Natural killer cell treated with Interleukin-12 subunit alpha and Interleukin-12 subunit beta and Interleukin-15 and Interleukin-18, amount 100 ng/mL, for 72 hours (primary cell): ENCODE data around the gene ARL13A. TPM values are rescaled to one million over a fixed set of nuclear protein-coding genes. Genes with fewer than 3 reads are reported as not detected.
A peak's percentile ranks its signal among the peaks of the same experiment; 100 is the strongest.

Source experiments
- ATAC-seq, 2 donors: fragments of 150-1000 bp; cut with Tn5 transposase in 1 of 2; sonication (Bioruptor Pico), chemical (Tn5 transposase) in 1 of 2; 2 replicates each; pipeline ENCODE4 v1.10.0; 2021
- DNase-seq: peaks from one replicate; pipeline ENCODE4 v3.0.0; 2022; ENCODE audit warnings: low spot score
- H3K27ac Mint-ChIP-seq, 2 donors: 1 replicate in 1 of 2; 2 replicates in 1 of 2; pipeline ENCODE4 v1.8.0; 2022; ENCODE audit warnings: mixed read lengths in 2 of 2, mild to moderate bottlenecking in 1 of 2, moderate library complexity in 1 of 2
- H3K27me3 Mint-ChIP-seq, 2 donors: 1 replicate in 1 of 2; 2 replicates in 1 of 2; pipeline ENCODE4 v1.8.0; 2022; ENCODE audit warnings: mixed read lengths in 2 of 2
- H3K36me3 Mint-ChIP-seq: one replicate; pipeline ENCODE4 v1.8.0; 2022; ENCODE audit warnings: mixed read lengths
- H3K4me1 Mint-ChIP-seq, 2 donors: 1 replicate in 1 of 2; 2 replicates in 1 of 2; pipeline ENCODE4 v1.8.0; 2022; ENCODE audit warnings: low read depth in 2 of 2, mixed read lengths in 2 of 2, mild to moderate bottlenecking in 1 of 2
- H3K4me3 Mint-ChIP-seq: one replicate; pipeline ENCODE4 v1.8.0; 2022; ENCODE audit warnings: mixed read lengths
- H3K9me3 Mint-ChIP-seq: 2 replicates; pipeline ENCODE4 v1.8.0; 2022; ENCODE audit warnings: mixed read lengths
- total RNA-seq, 2 donors: library from RNA; stranded (reverse); gene quantifications; one replicate each; pipeline ENCODE4 v1.2.3, GENCODE V29; 2022

Gene ARL13A
- not detected for total RNA-seq

DNA sequence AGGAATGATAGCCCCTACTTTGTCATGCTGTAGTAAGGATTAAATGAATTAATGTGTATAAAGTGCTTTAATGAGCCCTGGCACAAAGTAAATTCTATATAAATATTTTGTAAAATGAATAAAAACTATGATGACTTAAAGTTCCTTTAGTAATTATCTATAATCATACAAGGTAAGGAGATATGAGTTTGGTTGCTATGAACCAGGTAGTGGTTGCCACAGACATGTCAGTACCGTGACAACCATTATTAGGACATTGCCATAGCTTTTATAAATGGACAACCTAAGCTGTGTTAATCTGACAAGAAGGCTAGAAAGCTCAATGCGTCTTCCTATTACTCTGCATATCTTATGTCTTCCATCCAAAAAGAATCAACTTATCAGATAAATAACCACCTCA, at the start of gene ARL13A:
Gene ARL13A (plus strand): TSS at position 301 of the 400 bp plus-strand sequence. CDS start 3,982 bp downstream, outside the sequence.
- Mint-ChIP-seq H3K27me3 (no peaks in the 10 kb centered on the region), H3K27ac (no peak within 1 kb of the TSS), H3K9me3 (no peaks in the 10 kb centered on the region), H3K4me3 (no peak within 1 kb of the TSS), H3K4me1 (no peaks in the 10 kb centered on the region), H3K36me3 (no peaks in the 10 kb centered on the region)
- no peak for ATAC-seq
- no peak for DNase-seq

DNA sequence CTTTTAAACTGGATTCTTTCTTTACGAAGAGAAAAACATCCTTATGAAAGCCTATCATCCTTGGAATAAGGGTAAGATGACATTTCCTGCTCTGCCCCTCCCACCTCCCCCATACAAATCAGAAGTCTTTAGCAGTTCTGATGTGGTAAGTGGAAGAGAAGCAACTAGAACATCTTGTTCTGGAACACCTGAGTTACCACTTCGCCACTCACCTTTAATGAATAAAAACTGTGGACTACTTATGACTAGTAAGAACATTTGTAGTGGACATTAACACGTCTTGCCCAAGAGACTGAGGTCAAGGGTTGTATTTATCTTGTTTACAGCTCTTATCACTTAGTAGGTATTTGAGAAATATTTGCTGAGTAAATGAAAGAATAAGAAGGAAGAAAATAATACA, 45.1 kb upstream of the ARL13A start:
- H3K27me3 Mint-ChIP-seq: peaks cover 0 to 15% of the 10 kb centered on the region in 2 donors
- H3K4me1 Mint-ChIP-seq: peaks cover 0 to 7% of the 10 kb centered on the region in 2 donors
- H3K4me3 Mint-ChIP-seq: no peak overlapping the region
- DNase-seq: no peak
- no peak for ATAC-seq
- H3K27ac Mint-ChIP-seq: no peak overlapping the region
- no peaks in the 10 kb centered on the region for H3K36me3 Mint-ChIP-seq
- no peaks in the 10 kb centered on the region for H3K9me3 Mint-ChIP-seq

DNA sequence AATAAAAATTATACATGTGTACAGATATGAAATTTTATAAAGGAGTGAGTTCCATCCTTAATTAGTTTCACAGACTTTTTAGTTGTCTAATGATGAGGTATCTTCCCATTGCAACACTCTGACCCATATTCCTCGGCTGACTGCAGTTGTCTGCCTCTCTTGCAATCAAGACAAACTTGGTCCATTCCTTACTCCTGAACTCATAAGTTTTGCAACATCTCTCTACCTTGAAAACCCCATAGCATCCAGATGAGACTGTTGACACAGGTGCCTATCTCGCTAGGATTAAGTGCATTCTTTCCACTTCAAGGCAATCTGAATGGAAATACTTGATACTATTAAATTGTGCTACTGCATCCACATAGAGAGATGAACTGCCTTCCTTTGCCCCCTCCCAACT, 43.1 kb upstream of the ARL13A start:
- DNase-seq (no peak), ATAC-seq (no peak)
- Mint-ChIP-seq H3K27ac (no peak overlapping the region), H3K36me3 (peaks cover 6% of the 10 kb centered on the region), H3K9me3 (peaks cover 3% of the 10 kb centered on the region), H3K4me3 (no peak overlapping the region), H3K4me1 (peaks cover 5 to 16% of the 10 kb centered on the region in 2 donors), H3K27me3 (peaks cover 6 to 23% of the 10 kb centered on the region in 2 donors)

DNA sequence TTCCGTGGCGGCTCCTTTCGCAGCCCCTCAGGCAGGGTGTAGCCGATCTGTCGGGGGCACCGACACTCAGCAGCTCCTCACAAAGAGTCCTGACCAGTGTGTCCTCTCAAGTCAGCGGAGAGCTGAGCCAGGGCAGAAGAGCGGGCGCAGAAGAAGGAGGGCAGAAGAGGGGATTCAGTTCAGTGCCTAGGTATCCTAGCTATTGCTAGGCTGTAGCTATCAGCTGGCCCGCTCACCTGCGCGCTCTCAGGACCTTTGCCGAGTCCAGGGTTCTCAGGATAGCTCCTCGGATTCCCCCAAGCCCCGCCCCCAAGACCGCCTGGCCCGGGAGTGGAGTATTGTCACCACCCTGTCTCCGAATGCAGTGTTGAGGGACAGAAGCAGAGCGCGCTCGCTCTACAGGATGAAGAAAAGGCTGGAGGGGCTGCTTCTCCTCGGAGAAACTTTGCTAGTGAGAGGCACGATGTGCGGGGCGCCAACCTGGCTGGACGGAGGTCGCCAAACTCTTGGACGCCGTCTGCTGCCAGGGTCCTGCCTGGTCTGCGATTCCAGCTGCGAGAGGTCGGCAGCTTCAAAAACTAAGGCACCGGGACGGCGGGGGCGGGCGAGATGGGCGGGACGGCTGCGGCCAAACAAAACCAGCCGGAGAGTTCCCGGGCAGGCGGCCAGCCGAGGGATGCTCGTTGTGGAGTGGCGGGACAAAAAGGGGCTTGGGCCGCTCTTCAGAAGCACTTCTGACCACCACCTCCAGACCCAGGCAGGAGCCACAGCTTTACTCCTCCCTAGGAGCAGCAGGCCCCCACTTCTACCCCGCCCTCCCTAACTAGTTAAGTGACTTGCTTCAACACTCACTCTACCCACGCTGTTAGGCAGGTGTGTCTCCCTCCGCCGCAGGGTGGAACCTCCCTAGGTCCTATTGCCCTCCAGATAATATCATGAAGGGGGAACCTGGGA, 40.6 kb upstream of the ARL13A start, which contains the start of gene XKRX:
Gene XKRX (minus strand): TSS at position 258 of the 954 bp plus-strand sequence. CDS start 613 bp downstream, outside the sequence.
- ATAC-seq (peak; percentile 57), DNase-seq (no peak)
- peaks cover 15% of the 10 kb centered on the region for H3K36me3 Mint-ChIP-seq
- peaks cover 14 to 23% of the 10 kb centered on the region in 2 donors for H3K4me1 Mint-ChIP-seq
- H3K27ac Mint-ChIP-seq: no peak within 1 kb of the TSS
- H3K4me3 Mint-ChIP-seq: peak within 1 kb of the TSS; percentile 69
- peaks cover 4% of the 10 kb centered on the region for H3K9me3 Mint-ChIP-seq
- H3K27me3 Mint-ChIP-seq: peaks cover 15 to 34% of the 10 kb centered on the region in 2 donors

DNA sequence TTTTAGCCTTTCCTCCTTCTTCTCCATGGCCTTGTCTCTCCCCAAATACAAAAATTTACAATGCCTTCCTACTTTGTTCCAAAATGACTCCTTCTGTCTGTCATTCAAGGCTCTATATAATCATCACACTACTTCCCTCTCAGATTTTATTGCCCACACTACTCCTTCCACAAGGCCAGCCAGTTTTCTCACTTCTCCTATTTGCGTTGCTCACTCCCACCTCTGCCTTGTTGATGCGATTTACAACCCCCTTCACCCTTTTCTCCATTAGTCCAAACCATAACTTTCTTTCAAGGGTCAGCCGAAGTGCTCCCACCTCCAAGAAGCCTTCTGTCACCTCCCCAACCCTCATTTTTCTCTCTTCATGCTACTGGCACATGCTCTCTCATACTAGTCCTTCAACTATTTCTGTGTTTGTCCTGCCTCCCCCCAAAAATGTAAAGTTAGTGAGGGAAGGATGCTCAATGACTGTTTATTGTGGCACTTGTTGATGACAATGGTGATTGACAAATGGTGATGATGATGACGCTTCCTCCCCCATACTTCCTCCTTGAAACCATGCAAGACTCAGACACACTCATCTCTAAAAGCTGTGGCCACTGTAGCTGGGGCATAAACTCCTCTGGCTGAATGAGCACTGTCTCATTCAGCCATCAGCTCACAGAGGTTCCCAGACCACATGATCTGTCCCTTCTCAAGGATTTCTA, 38.1 kb upstream of the ARL13A start:
- Mint-ChIP-seq H3K4me3 (peak overlapping the region; percentile 83), H3K4me1 (peaks cover 14 to 23% of the 10 kb centered on the region in 2 donors), H3K27ac (peak overlapping the region; percentile 18 to 76), H3K9me3 (peaks cover 4% of the 10 kb centered on the region), H3K27me3 (peaks cover 15 to 38% of the 10 kb centered on the region in 2 donors), H3K36me3 (peaks cover 15% of the 10 kb centered on the region)
- peak; percentile 72 to 92 for ATAC-seq
- no peak for DNase-seq

DNA sequence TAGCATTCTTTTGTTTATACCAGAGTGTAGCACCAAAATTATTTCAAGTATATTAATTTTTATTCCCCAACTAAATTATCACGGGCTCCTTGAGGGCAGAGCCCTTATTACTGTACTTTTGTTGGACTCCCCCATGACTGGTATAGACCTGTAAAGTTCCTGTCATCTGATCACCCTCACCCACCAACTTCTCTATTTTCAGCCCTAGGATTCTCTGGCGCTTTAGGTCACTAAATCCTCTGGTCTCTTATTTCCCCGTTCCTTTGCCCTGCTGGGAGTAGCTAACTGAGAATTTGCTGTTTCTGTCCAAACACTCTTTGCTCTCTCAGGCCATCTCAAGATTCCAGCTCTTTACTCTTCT, 37.6 kb upstream of the ARL13A start:
- Mint-ChIP-seq H3K4me3 (peak overlapping the region; percentile 83), H3K27me3 (peaks cover 15 to 33% of the 10 kb centered on the region in 2 donors), H3K9me3 (peaks cover 4% of the 10 kb centered on the region), H3K36me3 (peaks cover 15% of the 10 kb centered on the region), H3K27ac (peak overlapping the region; percentile 72 to 76), H3K4me1 (peaks cover 14 to 23% of the 10 kb centered on the region in 2 donors)
- ATAC-seq (peak in 1 of 2 donors; percentile 41), DNase-seq (no peak)

DNA sequence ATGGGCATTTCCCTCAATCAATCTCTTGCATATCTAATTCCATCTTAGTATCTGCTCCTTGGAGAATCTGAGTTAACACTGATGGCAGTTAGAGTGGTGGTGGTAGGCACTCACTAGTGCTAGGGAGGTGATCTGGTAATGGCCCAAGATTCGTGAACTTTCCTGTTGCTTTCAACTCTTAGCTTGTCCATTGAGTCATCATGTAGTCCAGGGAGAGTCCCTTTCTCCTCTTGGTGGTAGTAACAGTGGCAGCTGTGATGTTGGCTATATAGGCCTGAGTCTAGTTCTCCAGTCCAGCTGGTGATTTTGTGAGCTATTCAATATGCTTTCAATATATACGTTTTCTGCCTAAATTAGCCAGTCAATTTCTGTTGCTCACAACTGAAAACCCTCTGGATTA, 33.7 kb upstream of the ARL13A start:
- Mint-ChIP-seq H3K4me3 (no peak overlapping the region), H3K4me1 (peaks cover 11 to 14% of the 10 kb centered on the region in 2 donors), H3K27me3 (peaks cover 15 to 30% of the 10 kb centered on the region in 2 donors), H3K36me3 (peaks cover 15% of the 10 kb centered on the region), H3K27ac (no peak overlapping the region), H3K9me3 (peaks cover 4% of the 10 kb centered on the region)
- no peak for ATAC-seq
- DNase-seq: no peak

DNA sequence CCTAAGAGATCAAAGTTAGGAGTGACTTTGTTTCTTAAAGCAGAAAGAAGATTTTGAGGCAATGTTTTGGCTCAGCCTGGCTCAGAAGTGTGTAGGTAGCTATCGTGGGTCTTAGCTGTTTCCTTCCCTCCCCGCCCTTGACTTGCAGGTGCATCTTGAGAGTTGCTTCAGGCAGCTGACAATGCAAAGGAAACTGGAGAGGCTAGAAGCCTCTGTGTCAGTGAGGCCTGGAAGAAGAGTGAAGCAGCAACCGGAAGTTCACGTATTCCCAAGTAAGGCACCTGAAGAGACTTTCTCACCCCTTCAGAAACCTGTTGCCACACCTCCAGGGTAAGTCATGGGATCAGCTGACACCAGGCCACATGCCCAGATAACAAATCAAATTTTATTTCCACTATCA, 30.2 kb upstream of the ARL13A start:
- no peak overlapping the region for H3K27ac Mint-ChIP-seq
- no peak for DNase-seq
- no peak for ATAC-seq
- H3K4me3 Mint-ChIP-seq: no peak overlapping the region
- H3K27me3 Mint-ChIP-seq: peaks cover 0 to 19% of the 10 kb centered on the region in 2 donors
- H3K4me1 Mint-ChIP-seq: no peaks in the 10 kb centered on the region
- no peaks in the 10 kb centered on the region for H3K9me3 Mint-ChIP-seq
- no peaks in the 10 kb centered on the region for H3K36me3 Mint-ChIP-seq

DNA sequence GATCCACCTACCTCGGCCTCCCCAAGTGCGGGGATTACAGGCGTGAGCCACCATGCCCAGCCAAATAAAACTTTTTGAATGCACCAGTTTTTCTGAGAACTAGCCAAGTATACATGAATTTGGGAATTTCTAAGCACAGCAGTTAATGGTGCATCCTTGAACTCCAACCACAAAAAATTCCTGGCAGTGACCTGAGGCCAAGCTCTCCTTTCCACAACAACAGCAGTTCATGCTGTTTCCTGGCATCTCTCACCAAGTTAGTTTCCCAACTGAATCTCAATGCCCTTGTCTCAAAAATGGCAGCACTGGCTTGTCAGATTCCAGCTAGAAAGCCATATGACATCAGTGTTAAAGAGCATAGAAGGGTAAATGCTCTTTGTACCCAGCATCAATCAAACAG, 24.9 kb upstream of the ARL13A start:
- H3K36me3 Mint-ChIP-seq: no peaks in the 10 kb centered on the region
- H3K9me3 Mint-ChIP-seq: no peaks in the 10 kb centered on the region
- no peak overlapping the region for H3K4me3 Mint-ChIP-seq
- H3K4me1 Mint-ChIP-seq: no peaks in the 10 kb centered on the region
- no peak overlapping the region for H3K27ac Mint-ChIP-seq
- no peak for DNase-seq
- peaks cover 0 to 8% of the 10 kb centered on the region in 2 donors for H3K27me3 Mint-ChIP-seq
- ATAC-seq: no peak

DNA sequence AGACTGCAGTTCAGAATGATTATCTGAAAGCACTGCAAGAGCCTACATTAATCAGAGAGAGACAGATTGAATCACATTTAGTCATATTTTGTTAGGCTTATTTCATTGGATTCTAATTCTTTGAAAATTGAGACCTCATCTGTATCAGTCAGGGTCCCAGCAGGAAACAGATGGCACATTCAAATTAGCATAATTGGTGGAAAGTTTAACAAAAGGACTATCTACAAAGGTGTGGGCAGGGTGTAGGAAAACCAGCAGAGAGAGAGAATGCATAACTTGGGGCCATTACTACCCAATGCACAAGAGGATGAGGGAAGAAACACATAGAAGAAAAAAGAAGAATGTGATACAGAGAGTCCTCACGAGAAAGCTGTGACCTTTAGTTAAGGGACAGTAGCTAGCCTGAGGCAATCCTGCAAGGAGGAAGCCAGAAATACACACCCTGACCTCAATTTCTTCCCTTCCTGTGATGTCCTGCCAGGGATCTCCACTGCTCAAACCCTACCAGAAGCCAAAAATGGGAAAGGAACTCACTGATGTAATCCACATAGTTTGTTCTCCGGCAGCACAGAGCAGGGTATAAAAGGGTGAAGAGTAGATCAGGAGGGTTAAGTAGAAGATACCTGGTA, 23.1 kb upstream of the ARL13A start:
- ATAC-seq (no peak), DNase-seq (no peak)
- Mint-ChIP-seq H3K27ac (no peak overlapping the region), H3K9me3 (no peaks in the 10 kb centered on the region), H3K4me3 (no peak overlapping the region), H3K27me3 (peaks cover 0 to 13% of the 10 kb centered on the region in 2 donors), H3K36me3 (no peaks in the 10 kb centered on the region), H3K4me1 (no peaks in the 10 kb centered on the region)

DNA sequence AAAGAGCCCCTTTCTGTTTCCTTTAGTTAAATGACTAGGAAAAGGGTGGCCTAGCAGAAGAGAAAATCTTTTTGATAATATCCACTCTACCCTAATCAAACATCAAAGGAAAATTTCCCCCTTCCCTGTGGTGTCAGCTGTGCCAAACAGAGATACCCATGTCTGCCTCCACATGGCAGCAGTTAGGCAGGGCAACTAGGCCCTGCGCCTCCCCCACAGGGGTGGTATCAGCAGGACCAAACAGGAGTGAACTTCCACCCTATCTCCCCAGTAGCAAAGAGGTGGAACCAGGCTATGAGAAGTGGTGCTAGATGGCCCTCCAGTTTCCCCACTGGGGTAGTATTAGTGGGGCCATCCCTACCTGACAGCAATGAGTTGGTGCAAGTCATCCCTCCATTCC, 21.0 kb upstream of the ARL13A start:
- ATAC-seq: no peak
- H3K4me1 Mint-ChIP-seq: no peaks in the 10 kb centered on the region
- peaks cover 0 to 16% of the 10 kb centered on the region in 2 donors for H3K27me3 Mint-ChIP-seq
- no peaks in the 10 kb centered on the region for H3K36me3 Mint-ChIP-seq
- H3K9me3 Mint-ChIP-seq: no peaks in the 10 kb centered on the region
- no peak for DNase-seq
- H3K27ac Mint-ChIP-seq: no peak overlapping the region
- no peak overlapping the region for H3K4me3 Mint-ChIP-seq

DNA sequence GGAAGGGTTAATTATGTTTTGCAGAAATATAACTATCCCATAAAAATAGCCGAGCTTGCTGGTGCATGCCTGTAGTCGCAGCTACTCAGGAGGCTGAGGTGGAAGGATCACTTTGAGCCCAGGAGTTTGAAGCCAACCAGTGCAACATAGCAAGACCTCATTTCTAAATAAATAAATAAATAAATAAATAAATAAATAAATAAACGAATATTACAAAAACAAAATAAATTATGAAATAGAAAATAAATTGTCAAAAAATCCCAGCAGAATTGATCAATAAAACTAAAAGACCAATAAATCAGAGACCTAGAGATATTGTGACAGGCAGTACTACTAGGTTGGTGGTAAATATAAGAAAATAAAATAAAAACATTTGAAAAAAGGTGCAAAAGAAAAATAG, 6.7 kb upstream of the ARL13A start:
- Mint-ChIP-seq H3K27ac (no peak overlapping the region), H3K27me3 (peaks cover 0 to 2% of the 10 kb centered on the region in 2 donors), H3K4me3 (no peak overlapping the region), H3K4me1 (no peaks in the 10 kb centered on the region), H3K9me3 (no peaks in the 10 kb centered on the region), H3K36me3 (no peaks in the 10 kb centered on the region)
- DNase-seq (no peak), ATAC-seq (no peak)

DNA sequence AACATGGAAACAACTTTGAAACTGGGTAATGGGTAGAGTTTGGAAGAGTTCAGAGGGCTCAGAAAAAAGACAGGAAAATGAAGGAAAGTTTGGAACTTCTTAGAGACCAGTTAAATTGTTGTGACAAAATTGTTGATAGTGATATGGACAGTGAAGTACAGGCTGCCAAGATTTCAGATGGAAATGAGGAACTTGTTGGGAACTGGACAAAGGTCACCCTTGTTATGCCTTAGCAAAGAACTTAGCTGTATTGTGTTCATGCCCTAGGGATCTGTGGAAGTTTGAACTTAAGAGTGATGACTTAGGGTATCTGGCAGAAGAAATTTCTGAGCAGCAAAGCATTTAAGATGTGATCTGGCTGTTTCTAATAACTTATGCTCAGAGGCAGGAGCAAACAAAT, 5.1 kb upstream of the ARL13A start:
- Mint-ChIP-seq H3K9me3 (no peaks in the 10 kb centered on the region), H3K4me1 (no peaks in the 10 kb centered on the region), H3K27me3 (peaks cover 0 to 2% of the 10 kb centered on the region in 2 donors), H3K4me3 (no peak overlapping the region), H3K27ac (no peak overlapping the region), H3K36me3 (no peaks in the 10 kb centered on the region)
- DNase-seq: no peak
- no peak for ATAC-seq
